ENCODE results near the gene MTTP.

The MTTP gene

GRCh38 chr4:99629962-99630554 is 55.4 kb downstream of the MTTP start:
- Mint-ChIP-seq H3K4me1 (peaks cover 11% of the 10 kb centered on the region), H3K4me3 (no peak overlapping the region), H3K27me3 (ENCODE audit: low read depth) (no peaks in the 10 kb centered on the region), H3K27ac (no peak overlapping the region), H3K9me3 (no peaks in the 10 kb centered on the region), H3K36me3 (ENCODE audit: low read depth) (no peaks in the 10 kb centered on the region)
- TF ChIP-seq, protein P1, sequence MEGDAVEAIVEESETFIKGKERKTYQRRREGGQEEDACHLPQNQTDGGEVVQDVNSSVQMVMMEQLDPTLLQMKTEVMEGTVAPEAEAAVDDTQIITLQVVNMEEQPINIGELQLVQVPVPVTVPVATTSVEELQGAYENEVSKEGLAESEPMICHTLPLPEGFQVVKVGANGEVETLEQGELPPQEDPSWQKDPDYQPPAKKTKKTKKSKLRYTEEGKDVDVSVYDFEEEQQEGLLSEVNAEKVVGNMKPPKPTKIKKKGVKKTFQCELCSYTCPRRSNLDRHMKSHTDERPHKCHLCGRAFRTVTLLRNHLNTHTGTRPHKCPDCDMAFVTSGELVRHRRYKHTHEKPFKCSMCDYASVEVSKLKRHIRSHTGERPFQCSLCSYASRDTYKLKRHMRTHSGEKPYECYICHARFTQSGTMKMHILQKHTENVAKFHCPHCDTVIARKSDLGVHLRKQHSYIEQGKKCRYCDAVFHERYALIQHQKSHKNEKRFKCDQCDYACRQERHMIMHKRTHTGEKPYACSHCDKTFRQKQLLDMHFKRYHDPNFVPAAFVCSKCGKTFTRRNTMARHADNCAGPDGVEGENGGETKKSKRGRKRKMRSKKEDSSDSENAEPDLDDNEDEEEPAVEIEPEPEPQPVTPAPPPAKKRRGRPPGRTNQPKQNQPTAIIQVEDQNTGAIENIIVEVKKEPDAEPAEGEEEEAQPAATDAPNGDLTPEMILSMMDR (IDR thresholded peaks at IDR 0.05; ENCODE audit: unreplicated experiment in 3 of 3): no peak

DNA sequence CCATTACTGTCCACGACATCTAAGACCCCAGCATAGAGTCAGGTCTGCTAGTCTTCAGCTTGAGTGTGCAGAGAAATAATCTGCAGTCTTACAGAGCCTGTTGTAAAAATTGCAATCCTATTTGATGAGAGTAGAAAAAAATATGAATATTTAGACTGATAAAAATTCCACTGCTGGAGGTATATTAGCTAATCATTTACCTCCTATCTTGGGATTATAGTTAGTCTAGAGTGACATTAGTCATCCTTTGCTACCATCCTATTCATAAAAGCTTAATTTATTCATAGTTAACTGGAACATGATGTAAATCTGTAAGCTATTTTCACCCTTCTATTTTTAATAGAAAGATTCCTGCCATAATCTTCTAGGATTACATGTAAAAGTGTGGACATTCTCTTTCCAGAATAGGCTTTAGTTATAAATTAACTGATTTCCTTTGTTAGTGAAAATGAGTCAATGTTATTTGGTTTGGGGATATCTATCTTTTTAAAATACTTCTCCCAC is 56.3 kb downstream of the MTTP start:
- Mint-ChIP-seq H3K4me1 (peaks cover 11% of the 10 kb centered on the region), H3K27me3 (ENCODE audit: low read depth) (no peaks in the 10 kb centered on the region), H3K36me3 (ENCODE audit: low read depth) (no peaks in the 10 kb centered on the region), H3K4me3 (no peak overlapping the region), H3K27ac (no peak overlapping the region), H3K9me3 (no peaks in the 10 kb centered on the region)
- TF ChIP-seq, protein P1 (IDR thresholded peaks at IDR 0.05; ENCODE audit: unreplicated experiment in 3 of 3): no peak

DNA sequence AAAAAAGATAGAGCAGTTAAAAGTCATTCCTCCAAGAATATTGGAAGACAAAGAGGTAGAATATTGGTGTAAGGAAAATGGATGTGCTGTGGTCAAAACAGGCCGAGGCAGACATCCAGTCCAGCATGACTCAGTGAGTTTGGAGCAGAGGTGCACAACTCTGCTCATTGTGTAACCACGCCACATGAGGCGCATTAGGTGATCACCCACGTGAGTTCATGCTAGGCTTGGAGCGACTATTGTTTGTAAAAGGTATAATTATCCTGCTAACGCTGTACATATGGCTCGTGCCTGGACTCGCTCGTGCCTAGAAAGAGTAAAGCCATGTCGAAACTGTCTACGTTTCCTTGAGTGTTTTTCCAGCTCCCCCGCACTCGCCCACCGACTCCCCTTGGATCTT is 59.1 kb downstream of the MTTP start:
- TF ChIP-seq, protein P1 (IDR thresholded peaks at IDR 0.05; ENCODE audit: unreplicated experiment in 3 of 3): no peak
- H3K9me3 Mint-ChIP-seq: no peaks in the 10 kb centered on the region
- H3K36me3 Mint-ChIP-seq (ENCODE audit: low read depth): no peaks in the 10 kb centered on the region
- no peak overlapping the region for H3K27ac Mint-ChIP-seq
- H3K27me3 Mint-ChIP-seq (ENCODE audit: low read depth): no peaks in the 10 kb centered on the region
- peaks cover 11% of the 10 kb centered on the region for H3K4me1 Mint-ChIP-seq
- no peak overlapping the region for H3K4me3 Mint-ChIP-seq

DNA sequence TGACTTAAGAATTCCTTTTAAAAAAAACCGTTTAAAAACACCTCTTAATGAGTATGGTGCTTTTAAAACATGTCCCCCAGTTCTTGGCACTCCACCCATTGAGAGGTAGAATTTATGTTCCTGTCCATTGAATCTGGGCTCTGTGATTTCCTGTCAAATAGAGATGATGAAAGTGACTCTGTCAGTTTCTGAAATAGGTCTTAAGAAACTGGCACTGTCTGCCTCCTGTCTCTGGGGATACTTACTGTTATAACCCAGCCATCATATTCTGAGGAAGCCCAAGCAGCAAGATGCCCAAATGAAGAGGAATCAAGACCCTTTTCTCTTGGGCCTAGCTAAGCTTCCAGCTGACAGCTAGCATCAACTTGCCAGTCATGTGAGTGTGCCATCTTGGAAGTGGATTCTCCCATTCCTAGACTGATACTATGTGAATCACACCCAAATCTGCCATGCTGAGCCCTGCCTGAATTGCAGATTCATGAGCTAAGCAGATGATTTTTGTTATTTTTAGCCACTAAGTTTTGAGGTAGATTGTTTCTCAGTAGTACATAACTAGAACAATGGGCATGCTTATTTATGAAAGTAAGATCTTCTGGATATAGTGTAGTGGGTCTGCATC is 60.2 kb downstream of the MTTP start:
- TF ChIP-seq, protein P1 (IDR thresholded peaks at IDR 0.05; ENCODE audit: unreplicated experiment in 3 of 3): no peak
- Mint-ChIP-seq H3K36me3 (ENCODE audit: low read depth) (no peaks in the 10 kb centered on the region), H3K4me3 (no peak overlapping the region), H3K27ac (no peak overlapping the region), H3K9me3 (no peaks in the 10 kb centered on the region), H3K4me1 (peaks cover 11% of the 10 kb centered on the region), H3K27me3 (ENCODE audit: low read depth) (no peaks in the 10 kb centered on the region)

GRCh38 chr4:99635601-99636000 is 61.0 kb downstream of the MTTP start:
- TF ChIP-seq, protein P1 (IDR thresholded peaks at IDR 0.05; ENCODE audit: unreplicated experiment in 3 of 3): no peak
- Mint-ChIP-seq H3K27ac (no peak overlapping the region), H3K9me3 (no peaks in the 10 kb centered on the region), H3K27me3 (ENCODE audit: low read depth) (no peaks in the 10 kb centered on the region), H3K4me1 (peaks cover 7% of the 10 kb centered on the region), H3K36me3 (ENCODE audit: low read depth) (no peaks in the 10 kb centered on the region), H3K4me3 (no peak overlapping the region)

- Mint-ChIP-seq H3K4me3 (no peak overlapping the region), H3K27ac (no peak overlapping the region), H3K4me1 (peaks cover 10% of the 10 kb centered on the region), H3K27me3 (ENCODE audit: low read depth) (no peaks in the 10 kb centered on the region), H3K36me3 (ENCODE audit: low read depth) (no peaks in the 10 kb centered on the region), H3K9me3 (no peaks in the 10 kb centered on the region)
- TF ChIP-seq, protein P1 (IDR thresholded peaks at IDR 0.05; ENCODE audit: unreplicated experiment in 3 of 3): no peak
Measured at GRCh38 chr4:99636422-99636821, 61.8 kb downstream of the MTTP start.

Data from nephron (organoid).